ENCODE results near the gene CHST7.

The CHST7 gene

GRCh38 chrX:46647251-46647650 is 73.7 kb downstream of the CHST7 start:
- no peak for DNase-seq

All from right kidney (tissue), 1 donor.